ENCODE measurements around the gene TESK1.
"Not testable (repeated sequence)": the region's sequence is repeated elsewhere in the genome, so short reads cannot be mapped to it uniquely, and the experiment has no call there.

Gene TESK1

DNA sequence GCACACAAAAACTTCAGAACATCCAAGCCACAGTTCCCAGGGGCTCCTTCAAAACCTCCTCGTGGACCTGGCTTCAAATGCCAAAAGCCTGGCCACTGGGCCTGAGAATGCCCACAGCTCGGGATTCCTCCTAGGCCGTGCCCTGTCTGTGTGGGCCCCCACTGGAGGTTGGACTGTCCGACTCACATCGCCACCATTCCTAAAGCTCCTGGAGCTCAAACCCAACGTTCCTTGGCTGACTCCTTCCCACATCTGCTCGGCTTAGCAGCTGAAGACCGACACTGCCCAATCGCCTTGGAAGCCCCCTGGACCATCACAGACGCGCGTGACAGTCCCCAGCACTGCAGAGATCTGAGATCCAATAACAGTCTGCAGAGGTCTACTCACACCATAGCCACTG, 38.0 kb downstream of the TESK1 start:
- Histone ChIP-seq H3K36me3 (no peaks in the 10 kb centered on the region), H3K4me3 (ENCODE audit: low read depth, low read length) (no peak overlapping the region), H3K4me1 (no peaks in the 10 kb centered on the region), H3K27me3 (no peaks in the 10 kb centered on the region), H3K9me3 (no peaks in the 10 kb centered on the region)
- DNase-seq = no peak
- TF ChIP-seq, protein P1, sequence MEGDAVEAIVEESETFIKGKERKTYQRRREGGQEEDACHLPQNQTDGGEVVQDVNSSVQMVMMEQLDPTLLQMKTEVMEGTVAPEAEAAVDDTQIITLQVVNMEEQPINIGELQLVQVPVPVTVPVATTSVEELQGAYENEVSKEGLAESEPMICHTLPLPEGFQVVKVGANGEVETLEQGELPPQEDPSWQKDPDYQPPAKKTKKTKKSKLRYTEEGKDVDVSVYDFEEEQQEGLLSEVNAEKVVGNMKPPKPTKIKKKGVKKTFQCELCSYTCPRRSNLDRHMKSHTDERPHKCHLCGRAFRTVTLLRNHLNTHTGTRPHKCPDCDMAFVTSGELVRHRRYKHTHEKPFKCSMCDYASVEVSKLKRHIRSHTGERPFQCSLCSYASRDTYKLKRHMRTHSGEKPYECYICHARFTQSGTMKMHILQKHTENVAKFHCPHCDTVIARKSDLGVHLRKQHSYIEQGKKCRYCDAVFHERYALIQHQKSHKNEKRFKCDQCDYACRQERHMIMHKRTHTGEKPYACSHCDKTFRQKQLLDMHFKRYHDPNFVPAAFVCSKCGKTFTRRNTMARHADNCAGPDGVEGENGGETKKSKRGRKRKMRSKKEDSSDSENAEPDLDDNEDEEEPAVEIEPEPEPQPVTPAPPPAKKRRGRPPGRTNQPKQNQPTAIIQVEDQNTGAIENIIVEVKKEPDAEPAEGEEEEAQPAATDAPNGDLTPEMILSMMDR (IDR thresholded peaks at IDR 0.05; ENCODE audit: low read depth, low read length) = no peak

DNA sequence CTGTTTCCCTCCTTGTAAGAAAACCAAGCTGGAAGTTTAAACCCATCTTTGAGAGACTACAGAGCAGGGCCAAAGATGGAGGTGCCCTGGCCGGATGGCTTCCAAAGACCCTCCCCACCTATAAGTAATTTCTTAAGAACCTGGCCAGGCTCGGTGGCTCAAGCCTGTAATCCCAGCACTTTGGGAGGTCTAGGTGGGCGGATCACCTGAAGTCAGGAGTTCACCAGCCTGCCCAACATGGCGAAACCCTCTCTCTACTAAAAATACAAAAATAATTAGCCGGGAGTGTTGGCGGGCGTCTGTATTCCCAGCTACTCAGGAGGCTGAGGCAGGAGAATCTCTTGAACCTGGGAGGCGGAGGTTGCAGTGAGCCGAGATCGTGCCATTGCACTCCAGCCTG, 40.7 kb downstream of the TESK1 start:
- not testable (repeated sequence) for H3K27me3 ChIP-seq; DNase-seq; H3K4me3 ChIP-seq (ENCODE audit: low read depth, low read length); H3K36me3 ChIP-seq; H3K4me1 ChIP-seq; H3K9me3 ChIP-seq

DNA sequence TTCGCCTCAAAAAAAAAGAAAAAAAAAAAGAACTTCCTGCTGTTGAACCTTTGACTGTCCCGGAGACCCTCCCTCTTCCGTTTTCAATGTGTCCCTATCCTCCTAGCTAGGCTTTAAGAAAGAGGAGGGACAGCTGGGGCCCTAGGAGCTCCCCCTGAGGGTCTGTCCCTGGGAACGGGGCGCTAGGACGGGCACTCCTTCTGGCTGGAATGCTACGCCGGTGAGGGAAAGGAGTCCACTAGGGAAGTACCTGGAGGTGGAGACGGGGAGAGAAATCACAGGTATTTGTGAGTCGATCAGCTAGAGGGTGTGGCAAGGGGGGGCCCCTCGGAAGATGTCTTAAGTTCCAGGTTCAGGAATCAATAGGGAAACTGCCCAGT, 41.1 kb downstream of the TESK1 start:
- H3K27me3 ChIP-seq = no peaks in the 10 kb centered on the region

DNA sequence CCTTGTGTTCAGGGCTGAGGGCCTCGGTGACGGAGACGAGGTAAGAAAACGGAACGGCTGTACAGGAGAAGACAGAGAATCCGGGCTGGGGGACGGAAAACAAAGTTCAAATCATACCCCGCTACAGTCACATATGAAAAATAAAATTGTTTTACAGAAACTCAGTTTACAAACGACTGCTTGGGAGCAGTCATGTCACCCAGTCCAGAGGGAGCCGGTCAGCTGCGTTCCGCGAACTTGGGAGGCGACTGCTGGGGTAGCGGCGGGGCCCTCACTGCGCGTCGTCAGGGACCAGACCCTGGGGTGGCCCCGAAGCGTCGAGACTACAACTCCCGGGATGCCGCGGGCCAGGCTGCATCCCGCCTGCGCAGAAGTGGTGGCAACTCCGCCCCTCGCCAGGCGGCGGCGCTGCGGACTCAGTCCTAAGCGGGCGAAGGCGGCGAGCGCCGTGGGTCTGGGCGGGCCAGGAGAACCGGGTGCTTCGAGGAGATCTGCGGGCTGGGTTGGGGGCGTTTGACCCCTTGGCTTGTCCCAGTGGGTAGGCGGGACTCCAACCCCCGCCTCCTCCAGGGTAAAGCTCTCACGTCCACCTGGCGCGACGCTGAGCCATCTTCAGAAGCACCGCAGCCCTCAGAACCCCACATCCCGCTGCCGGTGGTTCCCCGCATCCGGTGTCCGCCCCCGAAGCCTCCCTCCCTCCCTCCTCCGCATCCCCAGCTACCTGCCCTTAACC, 41.6 kb downstream of the TESK1 start:
- Histone ChIP-seq H3K9me3 (no peaks in the 10 kb centered on the region), H3K4me3 (ENCODE audit: low read depth, low read length) (peak overlapping the region; percentile 81), H3K36me3 (no peaks in the 10 kb centered on the region), H3K27me3 (no peaks in the 10 kb centered on the region), H3K4me1 (no peaks in the 10 kb centered on the region)
- peak; percentile 93 for DNase-seq
- TF ChIP-seq, protein P1 (IDR thresholded peaks at IDR 0.05; ENCODE audit: low read depth, low read length) = peak; percentile 81

More for the DNA sequence above, 41.1 kb downstream of the TESK1 start:
- no peaks in the 10 kb centered on the region for H3K9me3 ChIP-seq
- TF ChIP-seq, protein P1 (IDR thresholded peaks at IDR 0.05; ENCODE audit: low read depth, low read length) = no peak
- no peaks in the 10 kb centered on the region for H3K36me3 ChIP-seq
- no peaks in the 10 kb centered on the region for H3K4me1 ChIP-seq
- no peak for DNase-seq
- H3K4me3 ChIP-seq (ENCODE audit: low read depth, low read length) = peak overlapping the region; percentile 81

DNA sequence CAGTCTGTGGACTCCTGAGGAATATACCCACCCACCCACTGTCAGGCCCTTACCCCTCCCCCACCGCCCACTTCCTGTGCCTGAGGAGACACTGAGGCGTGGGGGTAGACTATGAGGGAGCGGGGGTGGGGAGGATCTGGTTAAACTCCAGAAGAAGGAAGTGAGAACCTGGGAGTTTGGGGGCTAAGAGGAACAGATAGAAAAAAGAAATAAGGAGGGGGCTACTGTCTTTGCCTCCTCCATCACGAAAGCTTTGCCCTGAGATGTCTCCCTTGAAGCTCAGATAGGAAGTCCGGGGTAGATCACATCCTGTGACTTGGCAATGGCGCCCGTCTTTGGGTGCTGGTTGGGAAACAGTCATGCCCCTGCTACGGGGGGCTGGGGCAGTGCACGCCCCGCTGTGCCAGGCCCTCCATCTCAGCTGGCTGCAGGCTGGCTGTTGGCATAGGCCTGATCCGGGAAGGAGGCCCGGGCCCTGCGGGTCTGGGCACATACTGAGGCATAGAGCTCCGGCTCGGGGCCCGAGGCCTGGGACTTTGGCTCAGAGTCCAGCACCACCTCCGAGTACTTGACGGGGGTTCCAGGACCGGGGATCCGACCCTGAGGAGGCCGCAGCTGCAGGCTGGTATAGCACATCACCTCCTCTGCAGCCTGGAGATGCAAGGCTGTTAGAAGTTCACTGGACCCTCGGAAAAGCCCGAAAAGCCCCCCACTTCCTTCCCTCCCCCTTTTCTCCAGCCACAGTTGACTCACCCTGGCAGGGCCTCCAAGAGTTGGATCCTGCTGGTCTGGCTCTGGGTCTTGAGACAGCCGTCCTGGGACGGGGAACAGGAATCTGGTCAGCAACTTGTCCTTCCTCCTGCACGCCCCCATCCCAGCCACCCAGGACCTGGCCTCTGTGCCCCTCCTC, 44.6 kb downstream of the TESK1 start:
- H3K4me3 ChIP-seq (ENCODE audit: low read depth, low read length) = no peak overlapping the region
- H3K9me3 ChIP-seq = no peaks in the 10 kb centered on the region
- TF ChIP-seq, protein P1 (IDR thresholded peaks at IDR 0.05; ENCODE audit: low read depth, low read length) = no peak
- no peaks in the 10 kb centered on the region for H3K4me1 ChIP-seq
- H3K36me3 ChIP-seq = no peaks in the 10 kb centered on the region
- no peaks in the 10 kb centered on the region for H3K27me3 ChIP-seq
- no peak for DNase-seq

DNA sequence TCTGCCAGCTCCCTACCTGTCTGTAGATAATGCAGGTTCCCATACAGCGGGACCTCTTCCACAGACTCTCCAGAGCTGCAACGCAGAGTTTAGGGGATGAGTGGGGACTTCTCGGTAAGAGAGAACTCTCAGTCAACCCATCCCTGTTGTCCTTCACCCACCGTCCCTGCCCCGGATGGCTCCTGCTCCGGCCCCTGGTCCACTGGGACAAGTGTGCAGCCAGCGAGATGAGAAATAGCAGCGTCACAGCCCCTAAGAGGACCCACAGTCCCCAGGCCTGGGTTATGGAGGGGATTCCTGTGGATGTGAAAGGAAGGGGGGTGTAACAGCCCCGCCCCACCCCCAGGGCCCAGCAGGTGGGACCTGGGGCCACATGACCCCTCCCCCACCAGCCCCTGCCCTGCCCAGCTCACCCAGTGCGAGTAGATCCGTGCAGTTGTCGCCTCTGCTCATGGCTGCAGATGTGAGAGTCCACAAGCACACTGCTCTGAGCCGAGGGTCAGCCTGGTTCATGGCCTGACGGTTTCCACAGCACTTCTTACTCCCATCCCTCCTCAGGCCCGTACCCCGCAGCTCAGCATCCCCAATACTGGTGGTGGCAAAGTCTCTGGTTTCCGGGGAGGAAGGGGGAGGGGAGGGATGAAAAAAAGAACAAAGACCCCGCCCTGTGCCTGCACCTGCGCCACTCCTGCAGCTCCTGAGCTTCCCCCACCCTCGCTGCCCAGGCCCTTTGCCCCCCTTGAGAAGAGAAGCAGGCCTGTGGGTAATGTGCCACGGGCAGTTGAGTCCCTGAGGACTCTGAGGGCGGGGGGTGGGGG, 45.5 kb downstream of the TESK1 start, which contains the start of gene SIT1:
TSS of gene SIT1 (minus strand) at position 591 of the 818 bp plus-strand sequence. CDS start at position 513, 78 bp downstream.
- no peaks in the 10 kb centered on the region for H3K27me3 ChIP-seq
- H3K9me3 ChIP-seq = no peaks in the 10 kb centered on the region
- H3K4me3 ChIP-seq (ENCODE audit: low read depth, low read length) = no peak within 1 kb of the TSS
- no peaks in the 10 kb centered on the region for H3K4me1 ChIP-seq
- TF ChIP-seq, protein P1 (IDR thresholded peaks at IDR 0.05; ENCODE audit: low read depth, low read length) = no peak
- H3K36me3 ChIP-seq = no peaks in the 10 kb centered on the region
- DNase-seq = no peak

All from BE2C (cell line).